T-helper 1 cell (primary cell): Measurements from ENCODE around the gene LRIT3.
"Not testable (repeated sequence)": the region's sequence is repeated elsewhere in the genome, so short reads cannot be mapped to it uniquely, and the experiment has no call there.

Experiments
- DNase-seq, 5 donors: peaks; one replicate each; pipeline ENCODE4 v3.0.0-alpha.2; 2012 to 2020

The LRIT3 gene

DNA sequence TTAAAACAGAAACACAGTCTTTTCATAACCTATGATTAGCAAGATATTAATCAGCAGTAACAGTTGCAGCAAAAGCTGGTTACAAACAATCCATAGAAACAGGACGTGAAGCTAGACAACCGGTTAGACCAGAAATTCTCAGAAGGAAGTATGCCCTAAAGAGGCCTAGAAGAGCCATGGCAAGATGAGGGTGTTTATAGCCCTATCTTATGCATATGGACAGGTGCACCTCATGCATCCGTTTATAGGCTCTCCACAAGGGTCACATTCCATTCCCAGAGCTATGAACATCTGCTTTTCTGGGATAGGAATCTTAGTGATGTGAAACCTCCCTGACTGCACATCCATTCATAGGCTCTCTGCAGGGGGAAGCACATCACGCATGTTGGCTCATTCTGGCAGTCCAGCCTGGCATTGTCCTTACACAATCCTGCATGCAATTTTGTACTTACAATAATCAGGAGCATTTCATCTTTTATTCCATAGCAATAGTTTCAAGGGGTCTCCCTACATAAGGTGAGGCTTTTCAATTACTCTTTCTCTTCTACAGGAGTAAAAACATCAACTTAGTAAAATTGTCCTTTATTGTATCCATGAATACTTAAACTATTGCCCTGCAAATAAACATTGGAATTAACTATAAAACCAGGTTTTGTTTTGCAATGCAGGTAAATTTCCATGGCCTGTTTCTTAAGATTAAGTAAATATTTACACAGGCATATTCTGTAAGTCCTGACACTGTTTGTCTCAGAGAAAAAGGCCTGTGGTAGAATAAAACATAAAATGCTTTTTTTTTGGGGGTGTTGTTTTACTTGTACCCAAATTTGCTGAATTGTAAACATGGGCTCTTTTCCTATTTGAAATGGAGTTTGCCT is 11.8 kb downstream of the LRIT3 start:
- not testable (repeated sequence) for DNase-seq

DNA sequence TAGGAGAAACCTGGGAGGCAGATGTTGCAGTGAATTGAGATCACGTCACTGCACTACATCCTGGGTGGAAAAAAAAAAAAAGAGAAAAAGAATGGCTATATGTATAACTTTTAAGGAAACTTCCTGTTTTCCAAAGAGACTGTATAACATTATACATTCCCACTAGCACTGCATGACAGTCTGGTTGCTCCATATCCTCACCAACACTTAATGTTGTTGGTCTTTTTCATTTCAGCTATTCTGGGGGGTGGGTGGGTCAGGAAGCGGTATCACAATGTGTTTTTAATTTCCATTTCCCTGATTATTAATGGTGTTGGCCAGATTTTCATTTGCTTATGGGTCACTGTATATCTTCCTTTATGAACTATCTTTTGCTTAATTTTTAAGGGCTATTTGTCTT is 13.4 kb downstream of the LRIT3 start:
- no peak for DNase-seq

DNA sequence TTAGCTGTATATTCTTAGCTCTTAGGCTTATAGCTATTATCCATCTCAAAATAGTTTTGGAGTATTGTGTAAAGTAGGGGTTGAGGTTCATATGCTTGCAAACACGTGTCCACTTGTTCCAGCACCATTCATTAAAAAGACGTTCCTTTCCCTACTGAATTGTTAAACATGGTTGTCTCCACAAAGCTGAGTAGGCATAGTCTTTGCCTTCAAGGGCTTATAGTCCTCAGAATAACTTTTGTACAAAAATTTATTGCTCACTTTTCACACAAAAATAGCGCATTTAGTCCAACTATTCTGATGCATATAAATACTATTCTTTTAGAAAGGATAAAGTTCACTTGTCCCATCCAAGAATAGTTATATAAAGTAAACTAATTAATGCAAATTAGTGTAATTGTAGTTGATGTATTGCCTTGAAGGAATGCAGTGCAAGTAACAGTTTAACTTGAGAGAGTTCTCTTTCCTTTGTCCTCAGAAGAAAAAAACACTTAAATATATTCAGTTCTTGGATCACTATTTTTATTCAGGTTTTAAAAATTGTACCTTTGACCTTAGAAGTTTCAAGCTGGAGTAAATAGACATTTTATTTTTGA is 14.1 kb downstream of the LRIT3 start:
- DNase-seq = no peak

DNA sequence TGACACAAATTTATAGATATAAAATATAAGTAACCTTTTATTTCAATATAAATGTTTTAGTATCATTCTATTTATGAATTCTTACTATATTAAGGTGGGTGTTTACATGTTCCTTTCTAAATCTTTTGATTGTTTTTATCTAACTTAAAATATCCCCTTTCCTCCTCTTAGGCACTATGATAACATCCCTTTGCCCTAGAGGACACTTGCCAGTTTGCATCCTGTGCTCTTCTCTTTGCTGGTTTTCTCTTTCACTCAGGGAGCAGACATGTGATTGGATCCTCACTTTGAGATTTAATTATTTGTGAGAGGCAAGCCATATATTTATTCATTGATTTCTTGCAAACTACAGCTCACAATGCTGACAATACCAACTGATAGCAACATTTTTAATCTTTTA is 16.2 kb downstream of the LRIT3 start:
- no peak for DNase-seq

DNA sequence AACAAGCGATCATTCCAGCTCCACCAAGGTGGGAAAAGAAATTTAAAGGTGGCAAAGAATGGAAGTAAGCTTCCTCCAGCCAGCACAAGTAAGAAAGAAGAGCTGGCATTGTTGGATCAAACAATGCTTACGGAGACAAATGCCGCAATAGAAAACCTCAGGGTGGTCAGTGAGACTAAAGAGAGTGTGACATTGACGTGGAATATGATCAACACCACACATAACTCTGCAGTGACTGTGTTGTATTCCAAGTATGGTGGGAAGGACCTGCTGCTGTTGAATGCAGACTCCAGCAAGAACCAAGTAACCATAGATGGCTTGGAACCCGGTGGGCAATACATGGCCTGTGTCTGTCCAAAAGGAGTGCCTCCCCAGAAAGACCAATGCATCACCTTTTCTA is 22.2 kb downstream of the LRIT3 start:
- no peak for DNase-seq

DNA sequence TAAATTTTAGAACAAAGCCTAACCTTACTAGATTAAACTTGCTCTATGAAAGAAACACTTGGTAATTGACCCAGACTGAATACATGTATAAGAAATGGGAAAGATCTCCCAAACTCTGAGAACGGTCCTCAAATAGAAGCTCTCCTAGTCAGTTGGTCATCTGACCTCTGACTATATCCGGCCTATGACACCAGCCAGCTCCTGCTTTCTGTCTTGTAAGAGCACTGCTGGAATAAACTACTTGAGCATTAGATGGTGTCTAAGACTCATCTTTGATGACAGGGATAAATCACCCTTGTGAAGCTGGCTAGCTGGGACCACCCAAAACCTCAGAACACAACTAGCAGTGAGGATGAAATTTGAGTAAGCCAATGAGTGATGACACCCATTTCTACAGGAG is 24.2 kb downstream of the LRIT3 start:
- no peak for DNase-seq

DNA sequence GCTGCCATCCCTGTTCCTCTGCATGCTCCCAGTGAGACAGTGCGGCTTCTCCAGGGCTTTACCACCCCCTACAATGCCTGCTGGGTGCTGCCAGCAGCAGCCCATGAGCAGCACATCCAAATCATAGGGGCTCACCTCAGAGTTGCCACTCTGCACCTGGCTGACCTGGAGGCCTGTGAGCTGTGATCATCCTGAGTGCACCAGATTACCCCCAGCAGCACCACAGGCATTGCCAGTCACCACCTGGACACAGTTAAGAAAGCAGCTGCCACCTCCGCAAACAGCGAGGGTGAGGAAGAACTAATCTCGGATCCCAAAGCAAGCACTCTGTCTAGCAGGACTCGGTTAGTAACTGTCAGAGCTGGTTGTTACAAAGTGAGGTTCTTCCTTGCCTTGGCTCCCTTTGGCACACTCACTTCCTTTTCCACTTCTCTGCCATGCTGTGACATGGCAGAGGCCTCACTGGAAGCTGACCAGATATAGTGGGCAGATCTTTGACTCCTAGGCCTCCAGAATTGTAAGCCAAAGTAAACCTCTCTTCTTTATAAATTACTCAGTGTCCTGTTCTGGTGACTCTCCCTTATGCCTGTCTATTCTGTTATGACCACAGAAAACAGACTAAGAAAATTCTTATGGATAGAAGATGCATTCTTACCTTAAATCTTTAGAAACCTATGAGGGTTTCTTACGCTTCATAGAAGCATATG is 25.2 kb downstream of the LRIT3 start:
- DNase-seq = no peak

DNA sequence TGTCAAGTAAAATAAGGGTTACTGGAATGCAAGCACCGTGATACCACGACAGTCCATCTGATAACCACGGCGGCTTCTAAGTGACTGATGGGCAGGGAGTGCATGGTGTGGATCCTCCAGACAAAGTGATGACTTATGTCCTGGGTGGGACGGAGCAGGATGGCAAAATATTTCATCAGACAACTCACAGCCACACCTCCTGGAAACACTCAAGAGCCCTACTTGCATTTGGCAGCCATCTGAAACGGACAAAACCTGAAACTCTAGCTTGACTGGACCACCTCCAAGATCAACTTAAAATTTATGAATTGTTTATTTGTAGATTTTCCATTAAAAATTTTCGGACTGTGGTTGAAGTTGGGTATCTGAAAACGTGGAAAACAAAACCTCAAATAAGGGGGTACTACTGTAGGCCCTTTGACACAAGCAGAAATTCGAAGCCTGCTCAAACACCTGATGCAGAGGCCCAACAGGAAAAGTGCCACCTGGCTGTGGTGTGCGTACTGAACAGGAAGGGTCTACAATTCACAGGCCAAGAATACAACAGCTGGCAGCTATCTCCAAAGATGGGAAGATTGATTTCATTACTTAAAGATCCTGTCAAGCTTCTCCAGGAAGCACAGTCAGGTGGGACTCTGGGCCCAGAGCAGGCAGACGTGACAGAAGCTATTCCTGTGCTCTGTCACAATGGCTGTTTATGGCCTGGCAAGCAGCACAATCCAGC is 26.0 kb downstream of the LRIT3 start:
- no peak for DNase-seq

DNA sequence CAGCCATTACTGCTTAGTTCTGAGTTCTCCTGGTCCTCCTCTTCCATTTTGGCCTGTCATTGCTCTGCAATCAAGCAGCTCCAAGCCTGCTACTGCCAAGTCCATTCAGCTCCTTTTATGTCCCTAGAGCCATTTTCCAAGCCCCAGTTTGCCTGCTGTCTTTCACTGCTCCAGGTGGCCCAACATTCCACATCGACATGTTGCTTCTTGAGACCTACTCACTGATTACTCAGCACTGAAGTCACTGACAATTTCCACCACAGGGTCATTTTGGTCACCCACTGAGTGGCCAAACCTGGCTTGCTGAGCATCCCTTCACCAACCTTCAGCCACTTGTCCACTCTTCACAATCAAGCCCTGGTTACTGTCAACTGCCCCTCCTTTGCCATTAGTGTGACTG is 27.2 kb downstream of the LRIT3 start:
- no peak for DNase-seq

DNA sequence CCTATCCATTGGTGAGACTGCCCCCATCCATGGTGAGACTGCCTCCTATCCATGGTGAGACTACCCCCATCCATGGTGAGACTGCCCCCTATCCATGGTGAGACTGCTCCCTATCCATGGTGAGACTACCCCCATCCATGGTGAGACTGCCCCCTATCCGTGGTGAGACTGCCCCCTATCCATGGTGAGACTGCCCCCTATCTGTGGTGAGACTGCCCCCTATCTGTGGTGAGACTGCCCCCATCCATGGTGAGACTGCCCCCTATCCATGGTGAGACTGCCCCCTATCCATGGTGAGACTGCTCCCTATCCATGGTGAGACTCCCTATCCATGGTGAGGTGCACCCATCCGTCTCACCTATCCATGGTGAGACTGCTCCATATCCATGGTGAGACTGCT is 27.6 kb downstream of the LRIT3 start:
- DNase-seq = not testable (repeated sequence)

DNA sequence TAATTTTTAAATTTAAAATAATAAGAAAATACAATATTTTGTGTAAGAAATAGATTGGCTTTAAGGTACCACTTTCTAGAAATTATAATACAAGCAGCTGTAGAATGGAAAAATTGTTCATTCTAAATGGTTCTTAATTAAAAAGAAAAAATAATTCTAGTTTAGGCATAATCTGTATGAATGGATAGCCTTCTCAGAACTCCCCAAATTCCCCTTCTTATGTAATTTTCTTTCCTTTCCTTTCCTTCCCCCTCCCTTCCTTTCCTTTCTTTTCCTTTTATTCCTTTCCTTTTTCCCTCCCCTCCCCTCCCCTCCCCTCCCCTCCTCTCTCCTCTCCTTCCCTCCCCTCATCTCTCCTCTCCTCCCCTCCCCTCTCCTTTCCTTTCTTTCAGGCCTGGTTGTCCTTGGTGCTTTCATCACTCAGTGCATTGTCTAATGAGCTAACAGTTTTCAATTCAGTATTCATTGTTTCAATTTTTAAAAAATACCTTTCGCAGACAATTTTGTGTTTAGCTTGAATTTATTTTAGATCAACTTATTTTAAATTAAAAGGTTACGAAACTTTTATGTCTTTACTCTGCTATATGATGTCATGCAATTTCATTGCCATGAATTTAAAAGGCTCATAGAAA is 28.8 kb downstream of the LRIT3 start:
- no peak for DNase-seq

DNA sequence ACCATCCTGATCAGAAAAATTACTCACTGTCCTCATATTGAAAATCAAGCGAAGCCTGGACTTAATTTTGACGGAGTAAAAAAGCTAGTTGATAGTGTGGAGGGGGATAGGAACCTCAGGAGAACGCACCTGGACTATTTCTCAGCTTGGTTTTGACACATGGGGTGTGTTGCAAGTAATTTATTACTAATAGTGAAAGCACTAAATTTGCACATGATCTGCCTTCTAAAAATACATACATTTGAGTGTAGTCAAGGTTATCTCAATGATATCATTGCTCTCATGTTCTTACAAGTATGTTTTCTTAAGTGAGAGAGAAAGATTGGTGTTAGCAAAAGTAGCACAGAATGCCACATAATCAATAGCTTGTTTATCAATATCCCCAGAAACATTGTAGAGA is 29.5 kb downstream of the LRIT3 start:
- DNase-seq = no peak

DNA sequence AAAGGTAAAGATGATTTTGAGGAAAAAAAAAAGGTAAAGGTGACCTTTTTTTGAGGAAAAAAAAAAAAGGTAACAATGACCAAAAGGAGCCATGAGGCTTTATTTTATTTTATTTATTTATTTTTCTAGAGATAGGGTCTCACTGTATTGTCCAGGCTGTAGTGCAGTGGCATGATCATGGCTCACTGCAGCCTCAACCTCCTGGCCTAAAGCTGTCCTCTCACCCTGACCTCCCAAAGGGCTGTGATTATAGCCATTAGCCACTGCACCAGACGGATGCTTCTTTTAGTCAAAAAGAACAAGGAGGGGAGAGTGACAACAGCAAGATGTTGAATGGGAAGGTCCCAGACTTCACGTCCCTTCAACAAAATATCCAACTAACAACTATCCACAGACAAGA is 30.4 kb downstream of the LRIT3 start:
- no peak for DNase-seq

DNA sequence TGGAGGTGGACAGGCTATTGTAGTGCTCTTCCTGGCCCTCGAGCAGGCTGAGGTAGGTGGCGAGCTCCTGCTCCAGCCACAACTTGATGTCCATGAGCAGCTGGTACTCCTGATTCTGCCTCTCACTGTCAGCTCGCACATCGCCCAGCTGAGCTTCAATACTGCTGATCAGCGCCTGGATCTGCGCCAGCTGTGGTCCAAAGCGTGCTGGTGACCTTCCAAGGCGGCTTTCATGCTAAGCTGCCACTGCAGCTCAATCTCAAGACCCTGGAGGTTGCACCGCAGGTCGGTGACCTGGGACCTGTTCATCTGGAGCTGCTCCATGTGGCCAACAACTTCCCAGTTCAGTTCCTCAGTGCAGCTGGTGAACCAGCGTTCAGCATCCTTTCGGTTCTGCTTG is 31.2 kb downstream of the LRIT3 start:
- no peak for DNase-seq

DNA sequence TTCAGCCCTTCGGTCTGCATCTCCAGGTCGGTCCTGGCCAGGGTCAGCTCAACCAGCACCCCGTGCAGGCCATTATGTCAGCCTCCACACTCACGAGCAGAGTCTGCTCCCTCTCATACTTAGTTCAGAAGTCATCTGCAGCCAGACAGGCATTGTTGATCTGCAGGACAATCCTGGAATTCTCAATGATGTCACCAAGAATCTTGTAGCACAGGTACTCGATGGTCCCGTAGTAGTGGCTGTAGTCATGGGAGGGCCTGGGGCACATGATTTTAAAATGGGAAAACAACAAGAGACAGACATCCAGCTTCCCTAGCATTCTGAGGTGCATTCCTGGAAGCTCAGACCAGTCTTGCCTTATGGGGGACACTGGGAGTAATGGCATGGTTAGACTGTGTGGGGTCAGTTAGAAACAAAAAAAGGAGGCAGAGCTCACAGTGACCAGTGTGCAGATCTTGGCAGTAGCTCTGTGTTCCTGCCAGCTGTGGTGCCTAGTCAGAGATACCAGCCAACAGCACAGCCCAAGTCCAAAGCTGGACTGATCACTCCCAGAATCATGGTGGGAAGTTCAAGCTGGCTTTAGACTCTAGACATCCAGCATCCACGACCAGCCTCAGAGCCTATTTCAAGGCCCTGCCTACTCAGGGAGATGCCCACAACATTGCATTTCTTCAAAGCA is 31.9 kb downstream of the LRIT3 start:
- DNase-seq = no peak

DNA sequence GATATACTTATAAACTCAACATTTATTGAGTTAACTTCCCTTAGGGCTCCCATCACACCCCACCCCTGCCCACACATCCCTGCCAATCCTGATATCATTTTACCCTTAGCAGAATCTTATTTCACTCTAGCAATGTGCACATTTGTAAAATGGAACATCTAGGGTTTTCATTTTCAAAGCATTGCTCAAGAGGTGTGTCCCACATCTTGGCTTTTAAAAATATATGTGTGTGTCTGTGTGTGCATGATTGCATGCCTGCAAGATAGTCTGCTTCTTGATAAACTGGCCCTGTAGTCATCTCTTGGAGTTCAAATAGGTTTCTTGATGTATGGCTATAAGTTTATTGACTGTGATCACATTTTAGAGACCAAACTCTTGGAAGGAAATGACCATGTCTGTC is 38.4 kb downstream of the LRIT3 start:
- DNase-seq = no peak

DNA sequence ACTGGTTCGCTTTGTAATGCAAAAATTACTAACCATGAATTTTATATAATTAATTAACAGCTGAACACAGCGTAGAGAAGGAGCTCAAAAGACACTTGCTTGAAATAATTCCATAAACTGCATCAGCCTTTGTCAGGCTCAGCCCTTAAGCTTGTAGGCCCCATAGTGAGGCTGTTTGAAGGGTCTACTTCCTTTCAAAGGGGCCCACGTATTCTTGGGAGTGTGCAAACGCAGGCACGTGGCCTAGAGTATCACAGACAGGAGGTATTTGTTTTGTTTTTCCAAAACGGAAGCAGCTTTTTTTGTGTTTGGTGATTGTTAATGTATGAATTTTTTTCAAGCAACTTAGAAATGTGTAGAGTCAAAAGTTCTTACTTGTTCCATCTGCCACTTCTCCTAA is 39.2 kb downstream of the LRIT3 start:
- no peak for DNase-seq

DNA sequence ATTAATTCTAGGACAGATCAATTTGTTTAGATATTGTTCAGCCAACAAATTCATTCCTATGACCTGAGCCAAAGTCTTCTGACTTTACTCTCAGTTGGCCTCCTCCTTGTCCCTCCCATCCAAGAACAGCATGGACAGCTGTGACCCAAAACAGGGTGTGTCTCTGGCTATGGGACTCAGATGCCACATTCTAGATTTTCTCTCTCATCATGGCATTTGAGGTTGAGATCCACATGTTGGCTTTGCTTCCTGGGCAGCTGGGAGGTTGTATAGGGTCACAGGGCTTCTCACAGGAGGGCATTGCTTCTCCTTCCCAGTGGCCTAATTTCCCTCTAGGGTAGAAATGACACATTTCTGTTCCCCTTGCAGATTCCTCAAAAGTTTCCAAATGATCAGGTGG is 42.2 kb downstream of the LRIT3 start:
- DNase-seq = no peak

DNA sequence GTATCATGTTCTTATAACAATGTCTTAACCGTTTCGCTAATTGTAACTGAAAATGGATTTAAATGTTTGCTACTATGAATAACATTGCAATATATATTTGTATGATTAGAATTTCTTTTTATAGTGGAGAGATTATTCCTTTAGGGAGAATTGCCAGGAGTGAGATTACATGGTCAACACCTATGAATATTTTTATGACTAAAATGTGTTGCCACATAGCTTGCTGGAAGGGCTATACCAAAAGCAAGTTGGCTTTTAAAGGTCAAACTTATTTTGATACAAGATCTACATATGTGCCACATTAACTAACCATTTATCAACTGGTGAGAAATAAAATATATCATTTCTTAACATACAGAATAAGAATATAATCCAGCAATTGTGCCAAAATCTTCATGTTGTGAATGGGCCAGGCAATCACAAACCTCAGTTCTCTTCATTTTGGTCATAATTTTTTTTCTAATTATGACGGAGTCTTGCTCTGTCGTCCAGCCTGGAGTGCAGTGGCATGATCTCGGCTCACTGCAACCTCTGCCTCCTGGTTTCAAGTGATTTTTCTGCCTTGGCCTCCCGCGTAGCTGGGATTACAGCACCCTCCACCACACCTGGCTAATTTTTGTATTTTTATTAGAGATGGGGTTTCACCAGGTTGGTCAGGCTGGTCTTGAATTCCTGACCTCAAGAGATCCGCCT is 54.8 kb downstream of the LRIT3 start:
- no peak for DNase-seq

DNA sequence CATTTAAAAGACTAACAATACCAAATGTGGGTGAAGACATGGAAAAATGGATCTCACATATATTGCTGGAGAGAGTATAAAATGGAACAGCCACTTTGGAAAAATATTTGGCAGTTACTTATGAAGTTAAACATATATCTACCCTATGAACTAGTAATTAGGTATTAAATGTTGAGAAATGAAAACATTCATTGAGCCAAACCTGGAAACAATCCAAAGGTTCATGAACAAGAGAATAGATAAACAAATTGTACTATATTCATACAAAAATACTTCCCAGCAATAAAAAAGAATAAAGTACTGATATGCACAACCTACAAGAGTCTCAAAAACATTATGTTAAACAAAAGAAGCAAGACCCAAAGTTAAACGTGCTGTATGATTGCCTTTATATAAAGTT is 60.8 kb downstream of the LRIT3 start:
- no peak for DNase-seq

DNA sequence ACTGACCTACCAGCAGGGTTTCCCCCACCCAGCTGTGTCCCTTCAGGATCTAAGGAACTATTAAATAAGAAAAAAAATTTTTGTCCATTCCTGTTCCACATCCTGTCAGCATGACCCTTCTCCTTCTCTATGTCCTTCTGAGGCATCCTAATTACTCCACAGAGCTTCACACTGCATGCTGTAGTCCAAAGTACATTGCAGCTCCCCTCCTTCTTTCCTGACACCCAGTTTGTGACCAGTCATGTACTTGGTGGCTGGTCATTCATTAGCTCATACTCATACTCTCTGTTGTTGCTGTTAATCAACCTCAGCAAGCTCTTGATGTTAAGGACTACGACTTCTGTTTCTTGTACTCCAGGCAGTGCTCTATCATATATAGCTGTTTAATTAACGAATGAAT is 62.3 kb downstream of the LRIT3 start:
- DNase-seq = no peak
